SK-N-MC (cell line): ENCODE results near the gene SLC12A5.

Experiments used
- EZH2 ChIP-seq: fragments of 200-600 bp; sonication (generic); IDR thresholded peaks from one replicate; pipeline ENCODE4 v1.6.1; 2017; ENCODE audit warnings: antibody characterized with exemption
- POLR2AphosphoS5 ChIP-seq: IDR thresholded peaks from 2 replicates; pipeline ENCODE4 v1.6.1; 2012; ENCODE audit warnings: mild to moderate bottlenecking, low read depth, low read length, borderline replicate concordance

DNA sequence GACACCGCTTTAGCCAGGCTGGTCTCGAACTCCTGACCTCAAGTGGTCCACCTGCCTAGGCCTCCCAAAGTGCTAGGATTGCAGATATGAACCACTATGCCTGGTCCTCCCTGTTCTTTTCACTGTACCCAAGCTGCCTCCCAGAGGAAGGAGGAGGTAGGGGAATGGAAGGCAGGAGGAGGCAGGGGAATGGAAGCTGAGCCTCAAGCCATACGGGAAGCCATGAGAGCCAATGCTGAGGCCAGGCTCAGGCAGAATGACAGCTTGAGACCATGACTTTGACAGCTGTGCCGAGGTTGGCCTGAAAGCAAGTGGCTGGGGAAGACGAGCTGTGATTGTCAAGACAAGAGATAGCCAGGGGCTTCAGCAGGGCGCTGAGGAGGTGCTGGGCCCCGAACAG, 43.4 kb upstream of the SLC12A5 start:
- TF ChIP-seq EZH2 (no peak), POLR2AphosphoS5 (no peak)
